ENCODE measurements around the gene FBXO24.

Gene FBXO24

GRCh38 chr7:100607111-100607510 lies 21.0 kb downstream of the FBXO24 start:
- Mint-ChIP-seq H3K4me3 (peak overlapping the region; percentile 20), H3K4me1 (peaks cover 49% of the 10 kb centered on the region), H3K27me3 (ENCODE audit: low read depth, poor library complexity) (peaks cover 35% of the 10 kb centered on the region), H3K36me3 (ENCODE audit: low read depth) (peaks cover 36% of the 10 kb centered on the region), H3K9me3 (no peaks in the 10 kb centered on the region), H3K27ac (no peak overlapping the region)
- no peak for TF ChIP-seq CTCF (IDR thresholded peaks at IDR 0.05)
- DNase-seq: no peak

- Mint-ChIP-seq H3K27me3 (ENCODE audit: low read depth, poor library complexity) (peaks cover 32% of the 10 kb centered on the region), H3K27ac (no peak overlapping the region), H3K4me1 (peaks cover 31% of the 10 kb centered on the region), H3K9me3 (no peaks in the 10 kb centered on the region), H3K4me3 (no peak overlapping the region), H3K36me3 (ENCODE audit: low read depth) (peaks cover 41% of the 10 kb centered on the region)
- DNase-seq: no peak
- TF ChIP-seq CTCF (IDR thresholded peaks at IDR 0.05): no peak
Observed at GRCh38 chr7:100609958-100610357, 23.8 kb downstream of the FBXO24 start.

- H3K36me3 Mint-ChIP-seq (ENCODE audit: low read depth): peaks cover 32% of the 10 kb centered on the region
- no peak for TF ChIP-seq CTCF (IDR thresholded peaks at IDR 0.05)
- H3K4me1 Mint-ChIP-seq: peaks cover 19% of the 10 kb centered on the region
- peak within 1 kb of the TSS; percentile 98 for H3K4me3 Mint-ChIP-seq
- peak; percentile 100 for DNase-seq
- H3K27me3 Mint-ChIP-seq (ENCODE audit: low read depth, poor library complexity): peaks cover 19% of the 10 kb centered on the region
- no peaks in the 10 kb centered on the region for H3K9me3 Mint-ChIP-seq
- H3K27ac Mint-ChIP-seq: peak within 1 kb of the TSS; percentile 100
Observed at GRCh38 chr7:100611983-100612729, 26.0 kb downstream of the FBXO24 start, which contains the start of gene MOSPD3. Gene MOSPD3, plus strand, starts transcription at chr7:100612540. Its CDS starts 252 bp downstream, at chr7:100612792.

- peak; percentile 38 for DNase-seq
- Mint-ChIP-seq H3K4me1 (peaks cover 13% of the 10 kb centered on the region), H3K9me3 (no peaks in the 10 kb centered on the region), H3K27ac (no peak overlapping the region), H3K36me3 (ENCODE audit: low read depth) (peaks cover 25% of the 10 kb centered on the region), H3K27me3 (ENCODE audit: low read depth, poor library complexity) (peaks cover 14% of the 10 kb centered on the region), H3K4me3 (peak overlapping the region; percentile 98)
- no peak for TF ChIP-seq CTCF (IDR thresholded peaks at IDR 0.05)
Observed at GRCh38 chr7:100612730-100613390, 26.7 kb downstream of the FBXO24 start.

GRCh38 chr7:100613412-100614175 lies 27.5 kb downstream of the FBXO24 start:
- no peak for TF ChIP-seq CTCF (IDR thresholded peaks at IDR 0.05)
- no peaks in the 10 kb centered on the region for H3K9me3 Mint-ChIP-seq
- no peak for DNase-seq
- peak overlapping the region; percentile 98 for H3K4me3 Mint-ChIP-seq
- H3K4me1 Mint-ChIP-seq: peaks cover 13% of the 10 kb centered on the region
- peaks cover 14% of the 10 kb centered on the region for H3K27me3 Mint-ChIP-seq (ENCODE audit: low read depth, poor library complexity)
- peaks cover 17% of the 10 kb centered on the region for H3K36me3 Mint-ChIP-seq (ENCODE audit: low read depth)
- no peak overlapping the region for H3K27ac Mint-ChIP-seq

Data from nephron progenitor cell (in vitro differentiated cells).